ENCODE measurements around the gene PMM2.
"Not testable (repeated sequence)": the region's sequence is repeated elsewhere in the genome, so short reads cannot be mapped to it uniquely, and the experiment has no call there.

The PMM2 gene

DNA sequence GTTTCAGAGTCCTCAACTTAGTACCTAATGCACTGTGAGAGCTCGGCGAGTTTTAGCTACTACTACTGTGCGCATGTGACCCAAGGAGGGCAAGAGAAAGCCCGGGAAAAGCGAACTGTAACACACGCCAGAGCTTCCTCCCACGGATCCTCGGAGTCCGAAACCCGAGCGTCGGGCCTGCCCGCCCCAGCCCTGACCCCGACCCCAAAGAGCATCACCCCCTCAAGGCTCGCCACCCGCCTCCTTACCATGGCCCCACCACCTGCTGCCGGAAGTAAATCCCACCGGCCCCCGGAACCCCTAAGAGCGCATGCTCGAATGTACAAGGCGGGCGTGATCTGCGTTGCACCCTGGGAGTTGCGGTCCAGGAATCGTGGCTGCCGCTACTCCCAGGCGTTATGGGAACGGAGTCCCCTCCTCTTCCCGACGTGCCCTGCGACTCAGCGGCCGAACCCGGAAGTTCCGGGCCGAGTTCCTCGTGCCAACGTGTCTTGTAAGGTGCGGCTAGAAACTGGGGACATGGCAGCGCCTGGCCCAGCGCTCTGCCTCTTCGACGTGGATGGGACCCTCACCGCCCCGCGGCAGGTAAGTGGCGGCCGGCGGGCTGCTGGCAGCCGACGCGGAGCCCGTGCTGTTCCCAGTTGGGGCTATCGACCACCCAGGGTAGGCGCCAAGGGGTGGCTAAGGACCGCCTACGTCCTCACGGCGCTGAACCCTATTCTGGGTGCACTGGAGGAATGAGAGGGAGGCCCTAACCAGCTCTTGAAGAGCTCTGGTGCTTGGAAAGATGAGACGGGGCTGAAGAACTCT is at the start of gene PMM2, which contains the start of gene TMEM186:
TSS of gene PMM2 (plus strand) at position 476 of the 810 bp plus-strand sequence. CDS start at position 520, 44 bp downstream.
TSS of gene TMEM186 (minus strand) at position 276 of the 810 bp plus-strand sequence. CDS start at position 251, 25 bp downstream.
- no peak for FAIRE-seq

DNA sequence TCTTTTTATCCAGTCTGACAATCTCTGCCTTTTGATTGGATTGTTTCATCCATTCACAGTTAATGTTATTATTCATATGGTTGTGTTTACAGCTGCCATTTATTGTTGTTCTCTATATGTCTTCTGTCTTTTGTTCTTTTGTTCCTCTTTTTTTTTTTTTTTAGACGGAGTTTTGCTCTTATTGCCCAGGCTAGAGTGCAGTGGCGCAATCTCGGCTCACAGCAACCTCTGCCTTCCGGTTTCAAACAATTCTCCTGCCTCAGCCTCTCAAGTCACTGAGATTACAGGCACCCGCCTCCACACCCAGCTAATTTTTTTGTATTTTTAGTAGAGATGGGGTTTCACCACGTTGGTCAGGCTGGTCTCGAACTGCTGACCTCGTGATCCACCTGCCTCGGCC is 48.7 kb upstream of the PMM2 start:
- FAIRE-seq, result not testable (repeated sequence)

DNA sequence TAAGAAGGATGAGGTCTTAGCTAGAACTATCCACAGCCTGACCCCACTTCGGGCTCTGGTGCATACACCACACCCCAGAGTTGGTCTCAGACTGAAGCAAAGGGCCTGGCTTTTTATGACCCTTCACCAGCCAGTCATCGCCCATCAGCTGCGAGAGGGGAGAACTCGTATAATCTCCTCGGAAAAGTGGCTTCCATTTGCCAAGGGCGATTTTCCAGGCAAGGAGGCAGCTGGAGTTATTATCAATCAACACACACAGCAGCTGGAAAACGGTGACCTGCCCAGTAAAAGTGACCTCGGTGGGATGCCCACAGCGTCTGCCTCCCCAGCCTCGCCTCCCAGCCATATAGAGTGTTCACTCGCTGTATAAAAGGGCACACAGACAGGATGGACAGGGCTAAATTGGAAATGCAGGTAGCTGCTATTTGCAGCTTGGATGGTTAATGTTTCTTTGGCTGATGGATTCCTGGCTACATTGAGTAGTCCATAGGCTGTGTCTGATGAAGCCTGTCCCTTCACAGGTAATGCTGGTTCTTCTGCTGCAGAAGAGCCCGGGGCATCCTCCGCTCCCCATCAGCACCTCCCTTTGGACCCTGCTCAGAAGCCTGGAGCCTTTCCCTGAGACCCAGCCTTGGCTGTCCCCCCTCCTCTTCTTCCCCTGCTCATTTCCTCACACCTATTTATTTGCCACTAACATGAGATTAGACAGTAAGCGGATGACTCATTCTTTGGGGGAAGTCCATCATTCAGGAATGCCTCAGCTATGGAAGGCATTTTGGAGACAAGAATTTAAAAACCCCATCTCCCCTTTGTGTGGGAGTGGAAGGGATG is 45.9 kb upstream of the PMM2 start:
- no peak for FAIRE-seq

DNA sequence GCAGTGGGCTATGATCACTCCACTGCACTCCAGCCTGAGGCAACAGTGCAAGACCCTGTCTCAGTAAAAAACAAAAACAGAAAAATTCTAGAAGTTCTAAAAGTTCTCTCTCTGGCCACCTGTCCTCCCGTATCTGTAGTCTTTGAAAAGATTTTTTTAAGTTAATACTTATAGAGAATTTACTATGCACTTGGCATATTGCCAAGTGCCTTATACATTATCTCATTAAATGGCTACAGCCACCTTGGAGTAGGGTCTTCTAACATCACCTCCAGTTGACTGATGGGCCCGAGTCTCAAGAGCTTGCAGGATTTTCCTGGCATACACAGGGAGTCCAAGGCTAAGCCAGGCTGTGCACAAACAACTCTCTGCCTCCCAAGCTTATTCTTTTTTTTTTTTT is 44.9 kb upstream of the PMM2 start:
- no peak for FAIRE-seq

DNA sequence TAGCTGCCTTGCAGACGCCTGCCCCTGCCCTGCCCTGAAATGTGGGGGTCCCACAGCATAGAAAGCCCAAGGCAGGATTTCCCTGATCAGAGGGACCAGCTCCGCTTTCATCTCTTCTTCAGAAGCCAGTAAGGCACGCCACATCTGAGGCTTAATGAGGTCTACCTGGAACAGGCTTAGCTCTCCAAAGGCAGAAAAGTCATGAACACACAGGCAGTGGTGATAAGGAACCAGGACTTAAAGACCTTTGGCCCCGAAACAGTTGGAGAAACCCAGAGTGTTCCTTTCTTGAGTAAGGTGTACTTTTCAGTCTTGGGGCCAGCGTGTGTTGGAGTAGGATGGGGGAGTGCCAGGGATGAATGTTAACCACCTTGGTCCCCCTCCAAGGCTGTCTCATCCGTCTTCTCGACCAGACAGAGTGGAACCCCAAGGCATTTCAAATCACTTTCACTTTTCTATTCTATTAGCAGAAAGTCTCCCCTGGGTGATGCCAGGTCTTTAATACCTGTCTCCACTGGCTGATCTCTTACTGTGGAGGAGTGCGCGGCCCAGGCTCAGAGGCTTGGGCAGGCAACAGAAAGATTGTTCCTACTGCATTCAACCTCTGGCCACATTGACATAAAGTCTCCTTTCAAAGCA is 44.1 kb upstream of the PMM2 start:
- FAIRE-seq, result no peak

DNA sequence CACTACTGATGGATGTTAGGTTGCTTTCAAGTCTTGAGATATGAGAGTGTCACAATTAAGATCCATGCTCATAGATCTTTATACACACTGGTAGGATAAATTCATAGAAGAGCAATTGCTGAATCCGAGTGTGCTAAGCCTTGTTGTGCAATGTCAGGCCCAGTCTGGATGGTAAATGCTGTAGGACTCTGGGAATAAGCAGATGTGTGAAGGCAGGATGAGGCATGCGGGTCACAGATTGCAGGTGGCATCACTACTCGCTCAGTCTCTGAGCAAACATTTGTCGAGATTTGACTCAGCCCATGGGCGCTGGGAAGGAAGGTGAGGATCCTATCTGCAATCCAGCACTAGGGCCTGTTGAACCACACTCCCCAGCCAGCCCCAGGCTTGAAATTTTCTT is 40.9 kb upstream of the PMM2 start:
- FAIRE-seq, result no peak

DNA sequence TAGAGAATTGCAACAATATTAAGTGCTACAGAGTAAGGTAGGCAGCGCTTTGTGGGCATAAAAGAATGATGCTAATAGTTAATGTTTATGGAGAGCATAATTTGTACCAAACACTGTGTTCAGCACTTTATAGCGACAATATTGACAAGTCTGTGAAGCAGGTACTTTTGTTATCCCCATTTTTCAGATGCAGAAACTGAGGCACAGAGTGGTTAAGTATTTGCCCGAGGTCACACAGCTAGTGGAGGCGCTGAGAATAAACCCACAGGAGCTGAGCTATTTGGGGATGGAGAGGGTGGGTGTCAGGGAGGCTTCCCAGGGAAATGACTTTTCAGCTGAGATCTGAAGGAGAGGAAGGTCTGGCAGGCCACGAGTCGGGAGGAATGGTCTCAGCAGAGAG is 39.6 kb upstream of the PMM2 start:
- no peak for FAIRE-seq

DNA sequence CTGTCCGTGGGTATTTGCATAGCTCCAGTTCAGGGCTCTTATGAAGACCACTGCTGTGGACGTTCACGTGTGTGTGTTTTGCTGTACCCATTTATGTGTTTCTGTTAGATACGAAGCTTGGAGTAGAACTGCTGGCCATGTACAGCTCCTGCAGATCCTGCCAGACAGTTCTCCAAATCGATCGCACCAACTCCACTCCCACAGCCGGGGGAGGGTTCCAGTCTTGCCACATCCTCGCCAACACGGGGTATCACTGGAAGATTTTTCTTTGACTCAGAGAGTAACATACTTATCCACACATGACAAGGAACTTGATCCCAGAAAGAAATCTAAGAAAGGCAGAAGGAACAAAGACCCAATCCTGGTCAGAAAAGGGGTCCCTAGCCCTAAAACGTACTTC is 37.6 kb upstream of the PMM2 start:
- FAIRE-seq, result no peak

DNA sequence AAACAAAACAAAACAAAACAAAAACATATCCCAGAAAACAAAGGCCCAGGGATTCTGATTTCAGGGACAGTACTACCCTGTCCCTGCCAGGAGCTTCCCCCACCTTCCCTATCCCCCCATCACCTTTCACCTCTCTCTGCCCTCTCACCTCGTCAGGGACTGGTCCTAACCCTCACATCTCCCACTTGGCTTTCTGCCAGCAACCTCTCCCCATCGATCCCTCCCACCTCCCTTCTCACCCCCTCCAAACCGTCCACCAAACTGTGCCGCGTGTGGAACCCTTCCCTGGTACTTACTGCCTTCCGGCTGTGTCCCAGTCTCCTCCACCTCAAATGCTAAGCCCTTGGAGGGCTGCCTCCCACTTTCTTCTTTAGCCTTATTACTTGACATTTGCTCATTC is 36.6 kb upstream of the PMM2 start:
- no peak for FAIRE-seq

DNA sequence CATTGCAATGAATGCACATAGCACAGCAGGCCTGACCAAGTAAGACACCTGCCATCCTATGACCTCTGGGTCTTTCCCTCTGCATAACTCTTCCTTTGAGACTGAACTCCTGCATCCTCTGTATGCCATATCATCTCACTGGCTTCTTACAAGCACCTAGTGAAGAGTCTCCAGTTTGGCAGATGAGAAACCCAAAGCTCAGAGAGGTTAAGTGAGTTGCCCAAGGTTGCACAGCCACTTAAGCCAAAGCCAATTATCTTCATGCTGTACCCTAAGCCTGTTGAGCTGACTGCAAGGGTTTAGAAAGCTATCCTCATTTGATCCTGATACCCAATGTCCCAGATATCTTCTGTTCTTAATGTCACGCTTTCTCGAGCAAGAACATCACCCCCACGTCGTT is 35.4 kb upstream of the PMM2 start:
- FAIRE-seq, result no peak

DNA sequence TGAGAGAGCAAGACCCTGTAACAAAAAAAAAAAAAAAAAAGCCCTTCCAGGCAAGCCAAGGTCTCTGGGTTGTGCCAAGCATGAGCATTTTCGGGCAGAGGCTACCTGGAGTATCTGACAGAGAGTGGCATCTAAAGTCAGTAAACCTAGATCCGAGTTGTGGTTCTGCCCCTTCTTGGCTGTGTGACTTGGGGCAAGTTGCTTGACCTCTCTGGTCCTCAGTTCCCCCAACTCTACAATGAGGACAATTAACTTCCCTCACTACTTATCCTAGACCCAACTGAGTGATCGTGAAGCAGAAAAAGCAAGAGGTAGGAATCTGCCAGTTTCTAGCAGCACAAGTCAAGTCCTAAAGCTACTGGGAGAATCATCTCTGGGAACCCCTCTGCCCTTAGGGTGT is 34.6 kb upstream of the PMM2 start:
- no peak for FAIRE-seq

DNA sequence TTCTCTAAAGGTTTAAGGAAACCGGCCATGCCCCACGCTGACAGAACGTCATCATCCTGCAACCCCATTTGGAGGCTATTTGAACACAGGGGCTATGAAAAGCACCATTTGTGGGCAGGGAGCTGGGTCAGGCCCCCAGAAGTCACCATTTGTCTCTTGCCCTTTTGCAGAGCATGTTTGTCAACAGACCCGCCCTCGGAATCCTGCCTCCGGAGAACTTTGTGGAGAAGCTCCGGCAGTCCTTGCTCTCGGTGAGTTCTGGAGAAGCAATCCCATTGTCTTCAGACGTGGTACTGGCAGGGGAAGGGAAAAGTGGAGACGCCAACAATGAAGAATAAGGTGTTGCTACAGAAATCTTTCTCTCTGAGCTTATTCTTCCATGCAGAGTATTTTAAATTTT is 33.7 kb upstream of the PMM2 start:
- FAIRE-seq, result no peak

DNA sequence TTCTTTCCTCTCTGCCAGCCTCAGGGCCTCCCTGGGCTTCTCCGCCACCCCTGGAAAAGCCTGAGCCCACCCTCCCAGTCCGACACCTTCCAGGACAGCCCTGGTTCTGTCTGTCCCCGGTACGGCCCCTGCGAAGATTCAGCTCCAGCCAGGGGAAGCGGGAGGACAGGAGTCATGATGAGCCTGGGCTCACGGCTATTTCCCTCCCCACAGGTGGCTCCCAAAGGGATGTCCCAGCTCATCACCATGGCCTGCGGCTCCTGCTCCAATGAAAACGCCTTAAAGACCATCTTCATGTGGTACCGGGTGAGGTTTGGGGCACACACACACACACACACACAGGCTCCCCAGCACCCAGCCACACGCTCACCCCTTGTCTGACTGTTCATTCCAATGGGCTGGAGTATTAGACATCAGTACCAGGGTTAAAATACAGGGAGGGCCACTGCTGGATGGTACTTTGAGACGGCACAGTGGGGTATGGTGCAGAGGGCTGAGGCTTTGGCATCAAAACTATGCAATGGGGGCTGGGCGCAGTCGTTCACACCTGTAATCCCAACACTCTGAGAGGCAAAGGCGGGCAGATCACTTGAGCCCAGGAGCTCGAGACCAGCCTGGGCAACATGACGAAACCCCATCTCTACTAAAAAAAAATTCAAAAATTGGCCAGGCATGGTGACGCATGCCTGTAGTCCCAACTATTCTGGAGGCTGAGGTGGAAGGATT is 33.0 kb upstream of the PMM2 start:
- FAIRE-seq, result no peak

DNA sequence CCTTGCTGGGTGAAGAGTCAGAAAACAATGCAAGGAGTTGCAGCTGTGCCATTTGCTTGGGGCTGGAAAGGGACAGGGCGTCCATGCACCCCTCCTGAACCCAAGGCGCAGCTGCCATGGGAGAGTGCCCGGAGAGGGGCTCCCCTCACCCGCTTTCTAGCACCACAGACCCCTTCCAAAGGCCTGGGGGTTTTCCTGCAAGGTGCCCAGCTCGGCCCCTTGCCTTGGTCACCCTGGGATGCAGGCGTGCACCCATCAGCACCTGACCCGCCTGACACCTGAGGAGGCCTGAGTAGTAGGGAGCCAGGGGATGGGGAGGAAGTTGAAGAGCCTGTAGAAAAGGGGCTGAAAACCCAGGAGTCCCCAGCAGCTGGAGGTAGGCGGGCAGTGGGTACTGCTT is 30.5 kb upstream of the PMM2 start:
- no peak for FAIRE-seq

DNA sequence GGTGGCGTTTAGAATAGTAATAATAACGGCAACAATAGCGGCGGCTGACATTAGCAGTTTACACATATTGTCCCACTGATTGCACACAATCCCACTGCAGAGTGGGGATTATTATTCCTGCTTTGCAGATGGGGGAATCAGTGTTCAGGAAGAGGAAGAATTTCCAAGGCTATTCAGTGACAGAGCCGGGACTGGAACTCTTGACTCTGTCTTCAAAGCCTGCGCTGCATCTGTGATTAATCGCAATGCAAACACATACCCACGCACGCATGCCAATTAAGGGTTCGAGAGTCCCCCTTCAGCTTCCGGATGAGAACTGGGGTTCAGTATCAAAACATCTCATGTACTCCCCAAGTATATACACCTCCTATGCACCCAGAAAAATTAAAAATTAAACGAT is 29.4 kb upstream of the PMM2 start:
- FAIRE-seq, result no peak

DNA sequence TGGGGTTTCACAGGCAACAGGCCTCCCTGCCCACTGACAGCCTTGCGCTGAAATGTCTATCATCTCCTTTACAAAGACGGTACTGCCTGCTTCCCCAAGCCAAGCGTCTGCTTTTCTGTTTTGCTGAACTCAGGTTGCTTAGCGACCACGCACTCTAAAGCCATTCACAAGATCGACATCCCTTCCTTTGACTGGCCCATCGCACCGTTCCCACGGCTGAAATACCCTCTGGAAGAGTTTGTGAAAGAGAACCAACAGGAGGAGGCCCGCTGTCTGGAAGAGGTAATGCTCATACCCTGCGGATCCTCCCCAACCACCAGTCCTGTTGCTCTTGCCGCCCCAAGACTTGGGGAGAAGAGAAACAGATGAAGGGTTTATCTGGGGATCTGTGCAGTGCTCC is 28.9 kb upstream of the PMM2 start:
- no peak for FAIRE-seq

DNA sequence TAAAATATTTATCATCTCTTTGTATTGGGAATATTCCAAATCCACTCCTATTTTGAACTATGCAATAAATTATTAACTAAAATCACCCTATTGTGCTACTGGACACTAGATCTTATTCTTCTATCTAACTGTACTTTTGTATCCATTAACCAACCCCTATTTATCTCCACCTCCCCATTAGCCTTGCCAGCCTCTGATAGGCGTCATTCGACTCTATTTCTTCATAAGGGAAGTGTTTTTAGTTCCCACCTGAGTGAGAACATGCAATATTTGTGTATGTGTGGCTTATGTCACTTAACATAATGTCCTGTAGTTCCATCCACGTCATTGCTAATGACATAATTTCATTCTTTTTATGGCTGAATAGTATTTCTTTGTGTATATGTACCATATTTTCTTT is 24.1 kb upstream of the PMM2 start:
- no peak for FAIRE-seq

DNA sequence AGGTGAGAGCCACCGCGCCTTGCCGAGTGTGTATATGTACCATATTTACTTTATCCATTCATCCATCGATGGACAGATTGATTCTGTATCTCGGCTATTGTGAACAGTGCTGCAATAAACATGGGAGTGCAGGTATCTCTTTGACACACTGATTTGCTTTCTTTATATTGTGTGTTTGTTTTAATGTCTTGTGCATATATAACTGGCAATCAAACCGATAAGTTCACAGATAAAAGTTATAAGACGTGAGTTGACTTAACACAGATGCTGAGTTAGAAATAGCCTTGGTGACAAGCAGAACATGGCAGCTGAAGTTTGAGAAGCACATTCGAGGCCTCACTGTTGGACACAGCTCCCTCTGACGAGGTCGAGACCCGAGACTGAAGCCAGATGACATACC is 23.4 kb upstream of the PMM2 start:
- no peak for FAIRE-seq

DNA sequence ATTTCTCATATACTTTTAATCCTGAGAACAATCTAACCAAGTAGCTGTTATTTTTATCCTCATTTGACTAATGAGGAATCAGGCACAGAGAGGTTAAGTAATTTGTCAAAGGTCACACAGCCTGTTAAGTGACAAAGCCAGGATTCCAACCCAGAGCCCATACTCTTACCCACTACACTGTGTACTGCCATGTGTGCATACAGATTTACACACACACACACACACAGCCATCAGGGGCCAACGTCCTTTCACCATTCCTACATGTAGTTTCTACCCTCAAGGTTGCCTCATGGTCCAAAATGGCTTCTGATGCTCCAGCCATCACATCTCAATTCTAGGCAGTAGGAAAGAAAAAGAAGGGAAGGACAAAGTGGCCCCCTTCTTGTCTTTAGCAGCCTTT is 22.3 kb upstream of the PMM2 start:
- FAIRE-seq, result no peak

DNA sequence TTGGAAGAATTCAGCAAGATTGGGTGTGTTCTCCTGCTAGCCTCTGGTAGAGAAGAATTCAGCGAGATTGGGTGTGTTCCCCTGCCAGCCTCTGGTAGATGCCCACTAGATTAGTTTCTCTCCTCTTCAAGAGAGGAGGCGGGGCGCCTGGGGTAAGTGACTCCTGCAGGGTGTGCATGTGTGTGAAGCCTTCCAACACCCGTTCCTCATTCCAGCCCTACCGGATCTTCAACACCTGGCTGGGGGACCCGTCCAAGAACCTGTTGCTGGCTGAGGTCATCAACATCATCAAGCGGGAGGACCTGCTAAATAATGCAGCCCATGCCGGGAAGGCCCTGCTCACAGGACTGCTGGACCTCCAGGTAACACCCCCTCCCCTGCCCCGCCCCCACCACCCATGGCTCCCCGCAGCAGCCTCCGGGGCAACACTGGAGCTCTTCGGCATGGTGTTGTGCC is 21.5 kb upstream of the PMM2 start:
- FAIRE-seq, result no peak

DNA sequence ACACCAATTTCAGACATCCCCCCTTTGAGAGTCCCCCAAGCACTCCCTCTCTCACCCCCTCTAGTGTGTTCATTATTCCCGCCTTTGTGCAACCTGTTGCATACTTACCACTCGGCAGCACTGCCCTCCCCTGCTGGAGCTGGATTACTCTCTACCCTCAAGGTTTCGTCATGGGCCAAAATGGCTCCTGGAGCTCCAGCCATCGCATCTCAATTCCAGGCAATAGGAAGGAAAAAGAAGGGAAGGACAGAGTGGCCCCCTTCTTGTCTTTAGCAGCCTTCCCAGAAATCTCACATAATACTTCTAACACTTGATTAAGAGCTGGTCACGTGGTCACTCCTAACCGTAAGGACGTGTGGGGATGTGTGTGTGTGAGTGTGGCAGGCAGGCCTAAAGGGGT is 20.4 kb upstream of the PMM2 start:
- no peak for FAIRE-seq

DNA sequence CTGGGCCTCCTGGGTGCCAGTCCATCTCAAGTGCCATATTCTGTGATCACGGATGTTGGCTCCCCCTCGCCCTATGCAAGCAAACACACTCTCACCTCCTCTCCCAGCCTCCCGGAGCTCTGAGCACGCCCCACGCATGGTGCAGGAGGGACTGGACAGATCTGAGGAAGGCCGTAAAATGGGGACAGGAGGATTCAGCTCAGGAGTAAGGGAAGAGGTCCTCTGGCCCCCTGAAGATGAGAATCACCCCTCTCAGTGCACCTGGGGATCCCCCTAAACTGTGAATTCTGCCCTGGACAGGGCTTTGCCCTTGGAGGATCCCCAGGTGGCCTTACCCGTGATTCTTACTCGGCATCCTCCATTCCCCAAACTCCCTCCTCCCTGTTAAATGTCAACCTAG is 15.8 kb upstream of the PMM2 start:
- FAIRE-seq, result no peak

DNA sequence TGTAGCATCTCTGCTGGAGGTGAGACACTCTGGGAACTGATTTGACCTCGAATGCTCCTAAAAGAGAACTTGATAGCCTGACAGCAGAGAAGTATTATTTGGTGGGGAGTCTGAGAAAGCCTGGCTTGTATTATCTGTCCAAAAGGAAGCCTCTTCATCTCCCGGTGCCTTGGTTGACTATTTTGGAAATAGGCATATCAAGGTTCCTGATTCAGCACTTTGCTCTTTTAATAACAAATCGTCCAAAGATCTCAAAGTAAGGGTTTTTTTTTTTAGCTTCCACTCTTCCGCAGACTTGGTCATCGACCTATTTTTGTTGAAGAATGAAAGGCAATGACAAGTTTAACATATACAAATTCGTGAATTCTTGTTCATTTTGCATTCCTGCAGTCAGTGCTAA is 15.0 kb upstream of the PMM2 start:
- no peak for FAIRE-seq
